Activated naive CD8-positive, alpha-beta T cell (primary cell): ENCODE results near the gene KLHL10.

ENCODE experiments used
- H3K27ac Mint-ChIP-seq: one replicate; pipeline ENCODE4 v1.8.0; 2021; ENCODE audit warnings: mixed read lengths
- H3K27me3 Mint-ChIP-seq: one replicate; pipeline ENCODE4 v1.8.0; 2021; ENCODE audit warnings: mixed read lengths
- H3K36me3 Mint-ChIP-seq: one replicate; pipeline ENCODE4 v1.8.0; 2021; ENCODE audit warnings: mixed read lengths
- H3K4me1 Mint-ChIP-seq: one replicate; pipeline ENCODE4 v1.8.0; 2021; ENCODE audit warnings: low read depth, mixed read lengths
- H3K4me3 Mint-ChIP-seq: one replicate; pipeline ENCODE4 v1.8.0; 2021; ENCODE audit warnings: mild to moderate bottlenecking, mixed read lengths
- H3K9me3 Mint-ChIP-seq: one replicate; pipeline ENCODE4 v1.8.0; 2021; ENCODE audit warnings: low read depth, mixed read lengths

KLHL10 gene

DNA sequence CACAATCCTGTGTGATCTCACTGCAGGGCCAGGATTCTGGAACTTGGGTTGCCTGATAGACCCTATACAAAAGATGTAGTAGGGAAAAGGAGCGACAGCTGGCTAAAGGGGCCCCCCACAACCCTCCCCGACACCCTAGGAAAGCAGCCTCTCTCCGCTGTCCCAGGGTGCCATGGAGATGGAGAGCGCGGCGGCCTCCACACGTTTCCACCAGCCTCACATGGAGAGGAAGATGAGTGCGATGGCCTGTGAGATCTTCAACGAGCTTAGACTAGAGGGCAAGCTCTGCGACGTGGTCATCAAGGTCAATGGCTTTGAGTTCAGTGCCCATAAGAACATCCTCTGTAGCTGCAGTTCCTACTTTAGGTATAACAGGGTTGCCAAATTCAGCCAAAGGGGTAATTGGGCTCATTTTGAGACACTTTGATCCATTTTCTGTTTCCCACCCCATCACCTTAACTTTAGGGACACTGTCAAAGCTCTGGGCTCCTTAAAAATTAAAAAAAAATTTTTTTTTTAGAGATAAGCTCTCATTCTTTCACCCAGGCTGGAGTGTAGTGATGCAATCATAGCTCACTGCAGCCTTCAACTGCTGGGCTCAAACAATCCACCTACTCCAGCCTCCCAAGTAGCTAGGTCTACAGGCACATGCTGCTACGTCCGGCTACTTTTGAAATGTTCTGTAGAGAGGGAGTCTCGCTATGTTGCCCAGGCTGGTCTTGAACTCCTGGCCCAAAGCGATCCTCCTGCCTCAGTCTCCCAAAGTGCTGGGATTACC is at the start of gene KLHL10:
Gene KLHL10, plus strand, starts transcription at position 65 of the 778 bp plus-strand sequence. Its CDS starts 108 bp downstream, at position 173.
- Mint-ChIP-seq H3K36me3 (peaks cover under 1% of the 10 kb centered on the region), H3K27ac (no peak within 1 kb of the TSS), H3K4me3 (peak within 1 kb of the TSS; percentile 82), H3K4me1 (peaks cover 20% of the 10 kb centered on the region), H3K27me3 (no peaks in the 10 kb centered on the region), H3K9me3 (no peaks in the 10 kb centered on the region)

DNA sequence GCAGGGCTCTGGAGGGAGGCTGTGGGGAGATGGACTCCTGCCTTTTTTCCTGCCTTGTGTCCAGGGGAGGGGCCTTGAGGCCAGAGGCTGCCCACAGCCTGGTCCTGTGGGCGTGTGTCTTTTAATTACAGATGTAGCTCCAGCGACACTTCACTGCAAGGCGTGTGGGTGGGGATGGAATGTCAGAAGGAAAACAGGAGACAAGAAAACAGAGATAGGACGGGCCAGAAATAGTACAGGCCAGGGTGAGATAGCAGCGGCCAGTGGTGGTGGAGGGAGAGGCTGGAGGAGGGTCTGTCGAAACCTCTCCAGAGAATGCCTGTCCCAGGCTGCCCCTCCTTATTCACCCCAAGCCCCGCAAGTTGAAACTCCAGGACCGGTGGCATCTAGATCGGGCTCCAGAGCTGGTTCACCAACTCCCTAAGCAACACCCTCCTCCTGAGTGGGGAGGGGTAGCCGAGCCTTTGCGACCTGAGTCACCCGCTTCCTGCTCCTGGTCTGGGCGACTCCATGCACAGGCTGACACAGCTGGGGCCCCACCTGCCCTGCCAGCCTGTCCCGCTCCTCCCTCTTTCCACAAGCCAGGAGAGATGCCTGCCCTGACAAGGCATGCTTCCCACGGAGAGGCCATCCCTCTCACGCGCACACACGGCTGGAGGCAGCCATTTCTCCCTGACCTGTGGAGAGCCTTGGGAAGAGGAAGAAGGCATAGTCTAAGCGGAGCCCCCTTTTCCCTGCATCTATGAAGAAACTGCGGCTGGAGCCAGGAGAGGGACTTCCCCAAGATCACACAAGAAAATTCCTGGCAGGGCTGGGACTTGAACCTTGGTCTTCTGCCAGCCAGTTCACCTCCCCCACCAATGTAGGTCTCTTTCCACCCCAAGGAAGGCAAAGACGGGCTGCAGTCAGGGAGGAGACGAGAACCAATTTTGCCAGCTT is 44.5 kb upstream of the KLHL10 start:
- no peaks in the 10 kb centered on the region for H3K36me3 Mint-ChIP-seq
- H3K27me3 Mint-ChIP-seq = no peaks in the 10 kb centered on the region
- no peak overlapping the region for H3K27ac Mint-ChIP-seq
- H3K4me1 Mint-ChIP-seq = peaks cover 14% of the 10 kb centered on the region
- H3K9me3 Mint-ChIP-seq = no peaks in the 10 kb centered on the region
- no peak overlapping the region for H3K4me3 Mint-ChIP-seq

DNA sequence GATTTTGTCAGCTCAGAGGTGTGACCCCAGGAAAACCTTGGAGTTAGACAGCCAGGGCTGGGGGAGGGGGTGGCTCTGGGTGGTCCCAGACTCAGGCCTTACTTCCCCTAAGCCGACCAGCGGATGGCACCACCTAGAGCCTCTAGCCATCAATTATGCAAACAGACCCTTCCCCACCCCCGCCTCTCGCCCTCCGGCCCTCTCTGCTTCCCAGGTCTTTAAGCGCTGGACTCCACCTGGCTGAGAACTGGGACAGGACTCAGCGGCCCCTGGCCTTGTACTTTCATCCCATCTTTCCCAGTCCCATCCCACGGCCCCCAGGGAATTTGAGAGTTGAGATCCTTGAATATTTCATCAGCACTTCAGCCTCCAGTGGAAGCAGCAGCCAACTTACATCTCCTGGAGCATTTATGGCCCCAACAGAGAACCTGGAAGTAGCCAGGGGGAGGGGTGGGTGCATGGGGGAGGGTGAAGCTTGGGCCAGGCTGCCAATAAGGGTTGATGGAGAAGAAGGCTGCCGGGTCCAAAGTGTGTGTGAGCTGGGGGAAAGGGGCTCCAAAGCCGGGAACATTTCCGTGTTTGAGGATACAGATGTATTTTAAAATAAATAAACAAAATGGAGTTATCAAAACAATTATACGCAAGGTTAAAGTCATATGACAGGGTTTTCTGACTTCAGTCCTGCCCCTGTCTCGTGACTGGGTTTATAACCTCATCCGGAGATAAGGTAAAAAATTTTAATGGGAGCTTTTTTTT is 43.7 kb upstream of the KLHL10 start:
- Mint-ChIP-seq H3K4me3 (no peak overlapping the region), H3K27ac (no peak overlapping the region), H3K27me3 (no peaks in the 10 kb centered on the region)

DNA sequence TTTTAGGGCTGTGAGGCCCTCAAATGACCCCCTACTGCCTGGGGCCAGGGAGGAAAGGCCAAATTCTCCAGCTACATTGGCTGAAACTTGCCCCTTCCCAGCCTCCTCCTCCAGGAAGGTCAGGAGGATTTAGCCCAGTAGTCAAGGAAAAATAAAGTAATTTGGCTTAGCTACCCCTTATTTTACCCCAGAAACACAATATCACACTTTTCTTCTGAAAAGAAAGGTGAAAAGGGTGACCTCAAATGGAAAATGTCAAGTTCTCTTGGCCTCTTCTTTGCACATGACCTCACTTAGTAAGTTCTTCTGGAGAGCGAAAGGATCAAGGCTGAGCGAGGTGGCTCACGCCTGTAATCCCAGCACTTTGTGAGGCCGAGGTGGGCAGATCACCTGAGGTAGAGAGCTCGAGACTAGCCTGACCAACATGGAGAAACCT is 43.1 kb upstream of the KLHL10 start:
- Mint-ChIP-seq H3K27ac (no peak overlapping the region), H3K4me3 (no peak overlapping the region), H3K4me1 (peaks cover 4% of the 10 kb centered on the region), H3K36me3 (no peaks in the 10 kb centered on the region), H3K9me3 (no peaks in the 10 kb centered on the region), H3K27me3 (no peaks in the 10 kb centered on the region)

More for the DNA sequence above, 43.7 kb upstream of the KLHL10 start:
- H3K4me1 Mint-ChIP-seq = peaks cover 6% of the 10 kb centered on the region
- no peaks in the 10 kb centered on the region for H3K36me3 Mint-ChIP-seq
- no peaks in the 10 kb centered on the region for H3K9me3 Mint-ChIP-seq

DNA sequence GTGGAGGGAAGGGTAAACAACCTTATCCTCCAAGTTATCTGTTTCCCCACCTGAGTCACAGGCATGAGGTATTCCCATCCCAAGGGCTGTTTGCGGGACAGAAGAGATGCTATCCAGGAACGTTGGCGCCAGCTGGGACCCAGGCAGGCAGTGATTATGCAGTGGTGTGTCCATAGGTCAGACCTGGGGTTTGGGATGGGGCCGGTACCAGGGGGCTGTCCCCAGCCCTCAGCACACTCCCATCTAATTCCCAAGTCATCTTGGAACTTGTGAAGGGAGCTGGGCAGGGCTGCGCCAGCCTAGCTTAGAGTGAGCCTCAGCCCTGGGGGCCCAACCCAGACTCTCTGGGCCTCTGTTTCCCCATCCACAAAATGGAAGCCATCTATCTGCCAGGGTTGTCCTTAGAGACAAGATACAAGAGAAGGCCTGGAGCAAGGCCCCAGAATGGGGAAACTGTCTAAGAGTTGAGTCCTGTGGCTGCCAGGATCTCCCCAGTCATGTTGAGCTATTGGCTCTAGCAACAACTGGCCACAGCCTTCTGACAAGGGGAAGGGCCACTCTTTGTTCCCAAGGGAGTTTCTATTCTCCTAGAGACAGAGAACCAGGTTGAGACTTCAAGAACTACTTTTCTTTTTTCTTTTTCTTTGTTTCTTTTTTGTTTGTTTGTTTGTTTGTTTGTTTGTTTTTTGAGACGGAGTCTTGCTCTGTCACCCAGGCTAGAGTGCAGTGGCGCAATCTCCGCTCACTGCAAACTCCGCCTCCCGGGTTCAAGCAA is 41.3 kb upstream of the KLHL10 start:
- Mint-ChIP-seq H3K27ac (no peak overlapping the region), H3K36me3 (no peaks in the 10 kb centered on the region), H3K4me3 (no peak overlapping the region), H3K9me3 (no peaks in the 10 kb centered on the region), H3K4me1 (no peaks in the 10 kb centered on the region), H3K27me3 (no peaks in the 10 kb centered on the region)

DNA sequence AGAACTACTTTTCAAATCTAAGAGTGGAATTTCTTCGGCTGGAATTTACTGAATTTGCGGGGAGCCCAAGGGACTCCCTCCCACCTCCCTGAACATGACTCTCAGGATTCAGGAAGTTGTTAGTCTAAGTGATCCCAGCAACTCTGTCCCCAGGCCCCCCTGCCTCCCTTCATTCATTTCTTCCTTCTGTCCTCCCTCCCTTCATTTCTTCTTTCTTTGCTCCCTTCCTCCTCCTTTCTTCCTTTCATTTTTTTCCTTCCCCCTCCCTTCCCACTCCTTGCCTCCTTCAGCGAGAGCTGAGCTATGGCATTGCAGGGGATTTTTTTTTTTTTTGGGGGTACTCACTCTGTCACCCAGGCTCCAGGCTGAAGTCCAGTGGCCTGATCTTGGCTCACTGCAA is 40.2 kb upstream of the KLHL10 start:
- Mint-ChIP-seq H3K27ac (no peak overlapping the region), H3K36me3 (no peaks in the 10 kb centered on the region), H3K27me3 (no peaks in the 10 kb centered on the region), H3K4me3 (no peak overlapping the region), H3K9me3 (no peaks in the 10 kb centered on the region), H3K4me1 (peaks cover 5% of the 10 kb centered on the region)

DNA sequence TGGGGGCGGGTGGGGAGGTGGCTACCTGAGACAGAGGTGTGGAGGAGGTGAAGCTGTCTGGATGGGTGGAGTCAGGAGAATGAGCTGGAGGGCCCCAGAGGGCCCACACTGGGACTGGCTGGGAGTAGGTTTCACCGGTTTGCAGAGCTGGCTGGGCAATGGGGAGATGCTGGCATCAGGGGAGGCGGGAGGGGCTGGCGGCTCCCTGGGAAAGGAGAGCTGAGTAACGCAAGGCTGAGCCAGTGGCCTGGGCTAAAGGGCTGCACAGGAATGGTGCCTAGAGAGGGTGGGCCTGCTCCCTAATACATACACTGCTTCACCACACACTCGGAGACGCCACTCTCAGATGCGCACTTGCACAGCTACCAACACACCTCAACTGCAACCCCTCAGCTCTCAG is 38.3 kb upstream of the KLHL10 start:
- Mint-ChIP-seq H3K9me3 (no peaks in the 10 kb centered on the region), H3K4me3 (no peak overlapping the region), H3K36me3 (no peaks in the 10 kb centered on the region), H3K4me1 (peaks cover 5% of the 10 kb centered on the region), H3K27ac (no peak overlapping the region), H3K27me3 (no peaks in the 10 kb centered on the region)

DNA sequence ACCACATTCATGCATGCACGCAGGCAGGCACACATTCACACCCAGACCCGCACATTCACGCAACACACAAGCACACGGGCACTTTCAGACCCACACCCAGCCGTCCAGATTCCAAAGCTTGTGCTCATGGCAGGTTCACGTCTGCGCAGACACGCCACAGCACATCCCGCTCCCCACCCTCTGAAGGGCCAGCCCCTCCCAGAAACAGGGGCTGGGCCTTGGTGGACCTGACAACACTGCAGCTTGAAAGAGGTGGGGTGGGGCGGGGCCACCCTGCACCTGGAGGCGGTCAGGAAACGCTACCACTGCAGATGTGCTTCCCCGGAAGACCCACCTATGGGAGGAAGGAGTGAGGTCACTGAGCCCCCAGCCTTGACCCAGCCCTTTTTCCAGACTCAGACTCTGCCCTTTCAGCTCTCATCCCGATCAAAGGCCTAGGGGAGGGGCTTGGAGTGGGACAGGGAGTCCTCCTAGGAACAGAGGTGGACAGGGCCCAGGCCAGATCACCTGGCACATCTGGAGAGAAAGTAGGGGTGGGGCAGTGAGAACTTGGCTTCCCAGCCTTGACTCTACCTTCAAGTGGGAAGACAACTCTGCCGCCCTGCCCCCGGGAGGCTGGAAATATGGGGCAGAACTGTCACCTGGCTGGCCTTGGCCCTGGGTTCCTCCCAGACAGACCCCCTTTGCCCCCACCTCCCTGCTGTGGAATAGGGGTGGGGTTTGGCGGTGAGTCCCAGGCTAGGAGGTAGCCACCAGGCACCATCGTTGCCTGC is 36.8 kb upstream of the KLHL10 start:
- H3K4me1 Mint-ChIP-seq = peaks cover 5% of the 10 kb centered on the region
- H3K36me3 Mint-ChIP-seq = no peaks in the 10 kb centered on the region
- H3K27ac Mint-ChIP-seq = no peak overlapping the region
- no peaks in the 10 kb centered on the region for H3K9me3 Mint-ChIP-seq
- H3K27me3 Mint-ChIP-seq = no peaks in the 10 kb centered on the region
- H3K4me3 Mint-ChIP-seq = no peak overlapping the region

DNA sequence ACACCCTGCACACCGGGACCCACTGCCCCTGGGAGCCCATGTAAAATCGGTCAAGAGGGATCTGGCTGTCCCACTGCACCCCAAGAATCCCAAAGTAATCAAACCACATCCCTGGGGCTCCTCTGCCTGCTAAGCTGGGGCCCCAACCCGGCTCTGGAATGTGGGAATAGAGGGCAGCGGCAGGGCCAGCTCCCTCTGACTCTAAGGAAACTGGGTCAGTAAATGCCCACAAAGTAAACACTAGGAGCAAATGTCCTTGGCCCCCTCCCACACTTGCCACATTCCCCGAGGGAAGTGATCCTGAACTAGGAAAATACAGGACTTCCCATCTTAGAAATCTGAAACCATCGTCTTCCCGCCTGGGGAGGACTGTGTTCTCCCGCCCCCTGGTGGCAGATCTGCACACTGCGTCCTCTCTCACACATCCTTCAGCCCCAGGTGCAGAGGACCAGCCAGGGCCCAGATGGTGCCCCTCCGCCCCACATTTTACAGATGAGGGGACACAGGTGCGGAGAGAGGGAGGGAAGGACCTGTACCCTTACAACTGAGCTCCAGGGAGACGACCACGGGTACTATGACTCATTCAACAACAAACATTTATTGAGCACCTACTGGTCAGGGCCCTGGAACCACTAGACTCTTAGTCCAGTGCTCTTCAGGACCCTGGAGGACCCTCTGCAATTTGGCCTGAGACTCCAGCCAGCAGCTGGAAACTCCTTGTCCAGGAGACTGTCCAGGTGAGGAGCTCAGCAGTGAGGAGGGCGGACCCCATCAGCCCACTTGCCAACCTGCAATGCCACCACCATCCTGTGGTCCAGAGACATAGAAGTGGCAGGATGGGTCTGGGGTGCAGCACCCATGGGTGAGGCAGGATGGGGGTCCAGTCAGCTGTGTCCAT is 36.0 kb upstream of the KLHL10 start:
- Mint-ChIP-seq H3K36me3 (no peaks in the 10 kb centered on the region), H3K9me3 (no peaks in the 10 kb centered on the region), H3K27me3 (no peaks in the 10 kb centered on the region), H3K27ac (no peak overlapping the region), H3K4me3 (no peak overlapping the region), H3K4me1 (peaks cover 5% of the 10 kb centered on the region)

DNA sequence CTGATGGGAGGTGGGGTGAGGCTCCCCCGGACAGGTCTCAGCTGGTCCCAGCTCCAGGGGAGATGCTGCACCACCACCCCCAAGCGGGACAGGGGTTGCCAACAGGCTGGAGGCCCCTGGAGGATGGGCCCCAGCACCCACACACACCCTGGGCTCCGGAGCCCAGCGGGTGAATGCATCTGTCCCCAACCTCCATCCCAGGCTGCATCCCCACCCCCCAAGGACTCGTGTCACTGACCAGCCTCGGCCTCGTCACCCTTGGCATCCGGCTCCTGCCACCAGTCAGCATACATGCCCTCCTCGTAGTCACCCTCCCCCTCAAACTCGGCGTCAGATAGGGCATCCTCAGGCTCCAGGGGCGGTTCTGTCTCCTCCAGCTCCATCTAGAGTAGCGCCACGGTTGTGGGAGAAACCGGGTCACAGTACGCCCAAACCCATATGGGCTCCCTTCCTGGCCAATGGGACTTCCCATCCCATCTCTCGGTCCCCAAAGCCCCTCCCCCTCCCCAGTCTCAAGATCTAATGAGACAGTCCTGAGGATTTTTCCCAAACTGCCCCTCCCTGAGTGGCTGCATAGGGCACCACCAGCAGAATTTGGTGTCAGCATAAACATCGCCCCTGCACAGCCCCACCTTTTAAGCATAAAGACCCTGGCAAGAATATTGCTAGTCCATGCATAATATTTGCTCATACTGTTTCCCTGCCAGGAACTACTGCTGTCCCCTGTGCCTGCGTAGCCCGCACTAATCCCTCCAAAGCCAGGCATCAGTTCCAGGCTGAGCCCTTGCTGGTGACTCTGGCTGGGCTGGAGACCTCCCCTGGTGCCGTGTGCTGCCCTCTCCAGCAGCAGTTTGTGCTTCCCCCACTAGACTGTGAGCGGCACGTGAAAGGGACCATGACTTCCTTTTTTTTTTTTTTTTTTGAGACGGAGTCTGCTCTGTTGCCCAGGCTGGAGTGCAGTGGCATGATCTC is 34.3 kb upstream of the KLHL10 start:
- no peak overlapping the region for H3K27ac Mint-ChIP-seq
- no peaks in the 10 kb centered on the region for H3K36me3 Mint-ChIP-seq
- no peaks in the 10 kb centered on the region for H3K9me3 Mint-ChIP-seq
- H3K27me3 Mint-ChIP-seq = no peaks in the 10 kb centered on the region
- no peak overlapping the region for H3K4me3 Mint-ChIP-seq
- peaks cover 5% of the 10 kb centered on the region for H3K4me1 Mint-ChIP-seq

DNA sequence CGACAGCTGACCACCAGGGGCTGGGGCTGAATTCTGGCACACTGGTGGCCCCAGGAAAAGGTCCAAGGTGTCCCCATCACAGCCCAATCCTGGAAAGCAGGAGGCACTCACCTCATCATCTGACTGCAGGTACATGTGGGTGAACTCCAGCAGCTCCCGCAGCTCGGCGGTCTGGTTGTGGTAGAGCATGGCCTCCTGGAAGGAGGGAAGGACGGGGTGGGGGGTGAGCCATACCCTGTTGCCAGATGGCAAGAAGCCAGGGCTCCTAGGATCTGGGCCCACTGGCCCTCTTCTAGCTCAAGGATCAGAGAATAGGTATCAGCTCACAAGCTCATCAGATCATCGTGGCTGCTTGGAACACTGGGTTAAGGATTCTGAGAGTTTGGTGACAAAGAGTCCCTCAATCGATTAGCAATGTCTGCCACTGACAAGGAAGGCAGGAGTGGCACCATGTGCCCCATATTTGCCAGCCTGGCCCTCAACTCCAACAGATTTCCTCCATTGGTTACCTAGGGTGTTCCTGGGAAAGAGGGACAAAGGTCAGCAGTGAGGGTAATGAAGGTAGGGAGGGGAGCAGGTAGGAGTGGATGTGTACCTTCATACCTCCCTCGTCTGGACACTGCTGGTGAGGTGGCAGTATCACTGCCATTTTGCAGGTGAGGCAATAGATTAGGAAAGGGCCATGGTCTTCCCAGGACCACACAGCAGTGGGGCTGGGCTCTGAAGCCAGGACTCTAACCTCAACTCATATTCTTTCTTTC is 30.8 kb upstream of the KLHL10 start:
- Mint-ChIP-seq H3K9me3 (no peaks in the 10 kb centered on the region), H3K27ac (no peak overlapping the region), H3K27me3 (no peaks in the 10 kb centered on the region), H3K4me3 (no peak overlapping the region), H3K4me1 (peaks cover 15% of the 10 kb centered on the region), H3K36me3 (peaks cover 3% of the 10 kb centered on the region)
